Inferior parietal cortex (tissue), 1 donor: Measurements from ENCODE around the gene SCN2A.
"Not testable (repeated sequence)": the region's sequence is repeated elsewhere in the genome, so short reads cannot be mapped to it uniquely, and the experiment has no call there.

Experiments
- DNase-seq: peaks from one replicate; pipeline ENCODE4 v3.0.0-alpha.2; 2016; ENCODE audit errors: extremely low spot score

Gene SCN2A

DNA sequence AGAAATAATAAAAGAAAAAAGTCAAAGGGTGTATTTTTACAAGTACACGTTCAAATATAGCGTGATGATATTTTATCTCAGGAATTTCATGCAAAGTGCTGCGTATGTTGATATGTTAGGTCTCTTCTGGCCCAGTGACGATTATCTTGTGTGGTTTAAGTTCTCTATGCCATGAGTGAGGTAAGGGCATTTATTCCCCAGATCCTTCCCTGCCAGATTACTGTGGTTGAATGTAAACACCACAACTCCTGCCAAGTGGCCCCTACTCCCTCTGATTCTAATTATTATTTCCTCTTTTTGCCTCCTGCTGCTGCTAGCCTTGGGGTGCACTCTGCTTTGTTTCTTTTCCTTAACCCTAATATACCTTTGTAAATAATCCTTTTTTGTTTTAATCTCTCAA lies 12.2 kb downstream of the SCN2A start:
- DNase-seq, result no peak

DNA sequence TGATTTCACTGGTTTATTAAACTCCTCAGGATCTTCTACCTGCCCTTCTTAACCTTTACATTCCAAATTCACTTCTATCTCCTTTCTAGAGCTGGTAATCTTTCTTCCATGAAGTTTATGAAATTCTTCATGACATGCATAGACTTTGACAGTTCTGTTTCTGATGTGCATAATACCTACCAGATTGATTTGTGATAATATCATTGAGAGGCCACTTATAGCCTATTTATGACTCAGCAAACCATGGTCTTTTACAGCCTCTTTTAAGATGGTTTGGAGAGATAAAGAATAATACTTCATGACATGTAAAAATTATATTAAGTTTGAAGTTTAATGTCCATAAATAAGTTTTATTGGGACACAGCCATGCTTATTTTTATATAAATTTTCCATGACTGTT lies 14.0 kb downstream of the SCN2A start:
- no peak for DNase-seq

DNA sequence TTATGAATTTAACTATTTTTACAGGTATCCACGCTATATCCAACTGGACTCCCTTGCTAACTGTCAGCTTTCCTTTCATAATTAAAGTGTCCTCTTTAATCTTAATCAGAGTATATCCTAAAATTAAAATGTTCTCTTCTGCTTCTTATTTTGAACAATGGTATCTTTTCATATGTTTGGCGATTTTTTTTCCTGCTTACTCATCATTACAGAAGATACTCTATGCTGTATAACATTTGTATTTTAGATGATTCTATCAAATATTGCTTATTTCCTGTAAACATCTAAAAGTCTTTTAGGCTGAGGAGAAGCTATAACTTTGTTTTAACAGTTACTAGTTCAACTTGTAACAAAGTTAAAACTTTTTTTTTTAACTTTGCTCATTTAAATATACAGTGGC lies 17.4 kb downstream of the SCN2A start:
- no peak for DNase-seq

DNA sequence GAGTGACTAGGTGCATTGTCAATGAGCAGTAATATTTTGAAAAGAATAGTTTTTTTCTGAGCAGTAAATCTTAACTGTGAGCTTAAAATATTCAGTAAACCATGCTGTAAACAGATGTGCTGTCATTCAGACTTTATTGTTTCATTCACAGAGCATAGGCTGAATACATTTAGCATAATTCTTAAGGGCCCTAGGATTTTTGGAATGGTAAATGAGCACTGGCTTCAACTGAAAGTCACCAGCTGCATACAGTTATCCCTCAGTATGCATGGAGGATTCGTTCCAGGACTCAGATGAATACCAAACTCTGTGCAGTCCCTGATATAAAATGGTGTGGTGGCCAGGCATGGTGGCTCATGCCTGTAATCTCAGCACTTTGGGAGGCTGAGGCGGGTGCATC lies 21.1 kb downstream of the SCN2A start:
- not testable (repeated sequence) for DNase-seq

DNA sequence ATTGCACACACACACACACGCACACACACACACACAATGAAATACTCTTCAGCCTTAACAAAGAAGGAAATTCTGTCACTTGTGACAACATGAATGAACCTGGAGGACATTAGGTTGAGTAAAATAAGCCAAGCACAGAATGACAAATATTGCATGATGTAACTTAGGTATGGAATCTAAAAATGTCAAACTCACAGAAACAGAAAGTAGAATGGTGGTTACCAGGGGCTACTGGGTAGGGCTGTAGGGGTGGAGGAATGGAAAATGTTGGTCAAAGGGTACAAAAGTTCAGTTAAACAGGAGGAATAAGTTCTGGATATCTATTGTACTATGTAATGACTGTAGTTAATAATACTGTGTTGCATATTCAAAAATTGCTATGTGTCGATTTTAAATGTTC lies 29.5 kb downstream of the SCN2A start:
- DNase-seq, result no peak

DNA sequence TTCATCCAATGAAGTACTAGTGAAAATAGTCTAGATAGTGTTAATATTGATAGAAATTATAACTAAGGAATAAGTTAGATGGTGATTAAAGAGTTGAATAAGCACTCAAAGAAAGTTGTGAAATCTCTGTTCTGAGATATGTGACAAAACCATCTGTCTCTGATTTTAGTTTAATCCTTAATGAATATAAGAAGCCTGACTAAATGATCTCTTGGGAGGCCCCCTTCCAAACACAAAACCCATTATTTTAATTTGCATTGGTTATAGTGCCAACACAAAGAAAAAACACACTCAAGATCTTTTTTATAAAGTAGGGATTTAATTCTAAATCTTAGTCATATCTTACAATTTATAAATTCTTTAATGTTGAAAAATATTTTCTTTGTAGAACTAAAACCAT lies 34.0 kb downstream of the SCN2A start:
- DNase-seq, result no peak

DNA sequence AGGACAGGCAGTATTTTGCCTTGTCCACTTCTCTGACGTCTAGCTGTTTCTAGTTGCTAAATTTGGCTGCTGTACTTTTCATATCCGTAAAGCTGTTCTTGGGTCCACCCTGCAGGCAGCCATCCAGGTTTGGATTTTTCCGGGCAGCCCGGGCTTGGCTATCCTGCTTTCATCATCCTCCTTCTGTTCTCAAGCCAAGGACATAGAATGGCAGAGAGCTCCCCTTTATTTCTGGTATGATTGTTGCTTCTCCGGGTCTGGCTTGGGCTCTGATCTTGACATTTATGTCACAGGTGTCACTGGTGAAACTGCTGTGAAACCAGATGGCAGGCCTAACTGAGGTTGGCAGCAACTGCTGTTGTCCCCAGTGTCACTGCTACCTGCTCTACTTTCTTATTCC lies 35.5 kb downstream of the SCN2A start:
- DNase-seq, result no peak

DNA sequence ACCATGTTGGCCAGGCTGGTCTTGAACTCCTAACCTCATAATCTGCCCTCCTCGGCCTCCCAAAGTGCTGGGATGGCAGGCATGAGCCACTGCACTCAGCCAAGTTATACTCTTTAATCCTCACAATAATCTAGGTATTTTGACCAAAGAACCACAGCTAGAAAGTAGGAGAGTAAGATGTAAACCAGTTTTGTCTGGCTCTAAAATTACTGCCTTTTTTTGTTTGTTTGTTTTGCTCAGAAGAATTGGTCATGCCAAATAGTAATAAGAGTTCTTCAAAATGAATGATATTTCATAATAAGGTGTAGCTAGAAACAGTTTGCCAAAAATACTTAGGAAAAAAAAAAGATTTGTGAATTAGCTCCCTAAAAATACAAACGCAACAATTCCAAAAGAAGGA lies 36.7 kb downstream of the SCN2A start:
- no peak for DNase-seq

DNA sequence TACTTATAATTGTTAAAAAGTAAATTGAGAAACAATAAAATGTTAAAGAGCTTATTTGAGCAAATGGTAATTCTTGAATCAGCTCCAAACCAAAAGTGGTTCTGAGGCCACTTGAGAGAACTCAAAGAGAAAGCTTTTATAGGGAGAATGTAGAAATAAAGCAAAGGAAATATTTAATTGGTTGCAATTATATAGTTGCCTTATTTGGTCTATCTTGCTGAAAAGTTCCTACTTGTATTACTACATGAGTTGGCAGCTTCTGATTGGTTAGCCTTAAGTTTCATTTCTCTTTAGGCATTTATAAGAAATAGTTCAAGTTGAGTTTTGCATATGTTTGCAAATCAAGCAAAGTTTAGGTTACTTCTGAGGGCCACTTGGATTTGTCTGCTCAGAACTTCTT lies 38.1 kb downstream of the SCN2A start:
- no peak for DNase-seq

DNA sequence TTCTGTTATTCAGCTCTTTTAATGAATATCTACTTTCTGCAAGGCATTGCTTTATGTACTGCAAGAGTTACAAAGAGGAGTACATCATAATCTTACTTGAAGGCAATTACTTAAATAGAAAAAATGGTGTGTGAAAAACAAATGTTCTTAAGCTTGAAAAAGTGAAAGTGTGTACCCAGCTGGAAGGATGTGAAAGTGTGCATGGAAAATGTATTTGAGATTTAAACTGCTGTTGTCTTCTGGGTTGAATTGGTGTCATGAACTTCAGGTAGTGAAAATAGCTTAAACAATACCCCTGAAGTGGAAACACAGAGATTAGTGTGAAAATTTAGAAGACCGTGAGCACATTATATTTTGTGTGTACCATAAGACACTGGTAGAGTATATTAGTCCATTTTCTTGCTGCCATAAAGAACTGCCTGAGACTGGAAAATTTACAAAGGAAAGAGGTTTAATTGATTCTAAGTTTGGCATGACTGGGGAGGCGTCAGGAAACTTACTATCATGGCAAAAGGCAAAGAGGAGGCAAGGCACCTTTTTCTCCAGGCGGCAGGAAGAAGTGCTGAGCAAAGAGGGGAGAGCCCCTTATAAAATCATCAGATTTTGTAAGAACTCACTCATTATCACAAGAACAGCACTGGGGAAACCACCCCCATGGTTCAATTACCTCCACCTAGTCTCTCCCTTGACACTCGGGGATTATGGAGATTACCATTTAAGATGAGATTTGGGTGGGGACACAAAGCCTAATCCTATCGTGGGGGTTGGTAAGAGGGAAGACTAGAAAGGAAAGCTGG lies 38.8 kb downstream of the SCN2A start:
- no peak for DNase-seq

DNA sequence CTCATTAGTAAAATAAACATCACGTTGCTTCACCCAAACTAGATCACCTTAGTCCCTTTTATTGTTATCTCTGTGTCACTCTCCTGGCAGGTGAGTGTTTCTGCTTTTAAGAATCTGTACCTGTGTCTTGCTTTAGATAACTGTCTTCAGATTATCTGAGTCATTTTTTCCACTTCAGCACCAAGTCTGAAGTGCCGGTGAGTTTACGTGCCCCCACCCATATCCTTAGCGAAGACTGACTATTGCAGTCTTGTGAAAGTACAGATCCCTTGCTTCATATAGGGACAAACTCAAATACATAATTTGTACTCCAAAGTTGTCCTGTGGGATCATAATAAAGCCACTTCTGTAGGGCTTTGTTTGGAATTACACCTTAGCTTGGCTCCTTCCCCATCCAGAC lies 41.1 kb downstream of the SCN2A start:
- no peak for DNase-seq

DNA sequence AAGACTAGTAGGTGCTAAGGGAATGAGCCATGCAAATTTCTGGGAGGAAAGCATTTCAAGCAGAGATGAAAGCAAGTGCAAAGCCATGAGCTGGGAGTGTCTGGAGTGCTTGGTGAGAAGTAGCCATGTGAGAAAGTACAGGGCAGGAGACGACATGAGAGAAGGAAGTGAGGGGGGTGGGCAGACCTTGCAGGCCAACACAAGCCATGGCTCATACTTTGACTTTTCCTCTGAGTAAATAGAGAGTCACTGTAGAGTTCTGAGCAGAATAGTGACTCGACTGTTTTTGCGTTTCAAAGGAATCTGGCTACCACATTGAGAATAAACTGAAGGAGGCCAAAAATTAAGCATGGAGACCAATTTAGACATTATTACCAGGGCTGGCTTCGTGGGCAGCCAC lies 42.2 kb downstream of the SCN2A start:
- DNase-seq, result no peak

DNA sequence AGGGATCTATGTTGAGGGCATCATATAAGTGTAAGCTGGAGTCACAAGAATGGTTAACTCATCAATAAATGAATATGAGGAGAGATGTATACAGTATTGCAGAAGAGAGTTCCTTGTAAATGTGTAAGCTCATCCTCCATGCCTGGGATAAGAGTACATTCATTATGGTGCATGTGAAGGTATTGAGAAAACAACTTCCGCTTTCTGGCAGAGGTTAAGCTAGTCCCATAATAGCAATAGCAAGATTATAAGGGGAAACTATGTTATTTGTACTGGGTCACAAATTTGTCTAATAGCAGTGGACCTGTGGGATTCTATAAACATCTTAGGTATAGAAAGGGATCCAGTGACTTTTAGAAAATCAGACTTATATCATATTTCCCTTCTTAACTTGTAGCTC lies 44.1 kb downstream of the SCN2A start:
- DNase-seq, result no peak

DNA sequence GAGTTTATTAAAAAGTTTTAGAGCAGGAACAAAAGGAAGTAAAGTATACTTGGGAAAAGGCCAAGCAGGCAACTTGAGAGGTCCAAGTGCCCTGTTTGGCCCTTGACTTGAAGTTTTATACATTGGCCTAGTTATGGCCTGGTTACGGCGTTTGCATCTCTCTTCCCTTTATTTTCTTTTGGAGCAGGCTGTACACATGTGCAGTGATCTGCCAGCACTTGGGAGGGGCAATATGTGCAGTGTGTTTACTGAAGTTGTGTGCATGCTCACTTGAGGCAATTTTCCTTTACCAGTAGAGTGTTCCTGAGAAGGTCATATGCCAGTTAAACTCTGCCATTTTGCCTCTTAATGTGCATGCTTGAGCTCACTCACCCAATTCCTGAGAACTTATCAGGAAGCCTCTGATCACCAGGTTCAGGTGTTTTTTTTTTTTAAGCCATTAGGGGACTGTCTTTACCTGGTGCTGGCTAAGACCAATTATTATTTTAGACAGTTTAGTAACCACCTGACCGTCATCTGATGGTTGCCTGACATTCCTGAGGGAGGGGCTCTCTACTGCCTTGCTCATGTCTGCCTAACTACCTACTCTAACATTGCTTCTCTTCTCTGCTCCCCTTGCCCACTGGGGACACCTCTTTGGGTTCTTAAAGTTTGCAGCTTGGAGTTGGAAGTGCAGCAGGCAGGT lies 48.0 kb downstream of the SCN2A start:
- no peak for DNase-seq

DNA sequence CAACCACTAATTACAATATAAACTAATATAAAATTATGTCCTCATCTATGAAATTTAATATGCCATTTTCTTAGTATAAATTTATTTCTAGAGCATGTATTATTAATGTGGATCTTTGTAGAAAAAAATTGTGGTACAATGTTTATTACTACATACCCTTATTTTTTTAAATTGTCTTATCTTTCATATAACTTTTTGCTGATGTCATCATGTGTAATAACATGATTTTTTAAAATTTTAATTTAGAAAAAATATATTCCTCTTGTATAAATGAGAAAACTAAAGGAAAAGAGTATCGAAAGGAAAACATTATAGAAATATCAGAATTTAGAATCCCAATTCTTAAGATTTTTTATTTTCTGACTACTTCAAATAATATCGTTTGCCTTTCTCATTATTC lies 49.9 kb downstream of the SCN2A start:
- DNase-seq, result no peak

DNA sequence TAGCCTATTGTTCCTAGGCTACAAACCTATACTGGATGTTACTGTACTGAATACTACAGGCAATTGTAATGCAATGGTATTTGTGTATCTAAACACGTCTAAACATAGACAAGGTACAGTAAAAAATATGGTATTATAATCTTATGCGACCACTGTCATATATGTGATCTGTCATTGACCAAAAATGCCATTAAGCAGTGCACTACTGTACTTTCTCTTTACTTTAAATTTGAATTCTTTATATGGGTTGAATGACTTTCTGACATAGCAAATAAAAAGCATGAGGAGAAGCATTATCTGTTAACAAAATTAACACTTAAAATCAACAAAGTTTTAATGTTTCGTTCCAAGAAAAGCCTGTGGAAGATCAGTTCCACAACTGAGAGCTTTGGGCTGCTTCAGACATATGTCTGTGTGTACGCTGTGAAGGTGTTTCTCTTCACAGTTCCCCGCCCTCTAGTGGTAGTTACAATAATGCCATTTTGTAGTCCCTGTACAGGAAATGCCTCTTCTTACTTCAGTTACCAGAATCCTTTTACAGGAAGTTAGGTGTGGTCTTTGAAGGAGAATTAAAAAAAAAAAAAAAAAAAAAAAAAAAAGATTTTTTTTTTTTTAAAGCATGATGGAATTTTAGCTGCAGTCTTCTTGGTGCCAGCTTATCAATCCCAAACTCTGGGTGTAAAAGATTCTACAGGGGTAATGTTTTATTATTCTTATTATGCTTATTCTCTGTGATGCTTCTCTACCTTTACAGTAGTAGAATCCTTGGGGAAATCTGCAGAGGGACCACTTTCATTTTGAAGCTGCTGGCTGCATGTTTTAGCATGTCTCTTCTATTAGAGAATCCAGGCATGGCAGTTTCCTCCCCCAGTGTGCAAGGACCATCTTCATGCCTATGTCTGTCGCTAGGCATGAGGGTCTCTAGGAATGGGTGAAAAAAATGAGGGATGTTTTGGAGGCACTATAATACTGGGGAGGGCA lies 54.5 kb downstream of the SCN2A start:
- DNase-seq, result peak; percentile 89

DNA sequence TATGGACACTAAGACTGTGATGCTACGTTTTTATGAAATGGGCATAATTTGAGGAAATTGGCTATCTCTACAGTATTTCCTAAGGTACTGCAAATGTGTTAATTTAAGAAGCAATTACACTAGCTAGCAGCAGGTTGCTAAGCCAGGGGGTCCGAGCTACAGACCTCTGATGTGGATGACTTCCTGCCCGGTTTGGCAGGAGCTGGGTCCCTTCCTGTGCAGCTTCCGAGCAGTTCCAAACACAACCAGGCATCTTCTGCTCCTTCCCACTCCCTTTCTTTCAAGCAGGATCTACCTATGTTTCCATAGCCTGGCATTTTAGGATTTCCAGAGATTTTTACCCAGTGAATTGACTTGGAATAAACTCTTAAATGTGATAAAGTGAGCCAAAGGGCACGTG lies 55.7 kb downstream of the SCN2A start:
- no peak for DNase-seq

DNA sequence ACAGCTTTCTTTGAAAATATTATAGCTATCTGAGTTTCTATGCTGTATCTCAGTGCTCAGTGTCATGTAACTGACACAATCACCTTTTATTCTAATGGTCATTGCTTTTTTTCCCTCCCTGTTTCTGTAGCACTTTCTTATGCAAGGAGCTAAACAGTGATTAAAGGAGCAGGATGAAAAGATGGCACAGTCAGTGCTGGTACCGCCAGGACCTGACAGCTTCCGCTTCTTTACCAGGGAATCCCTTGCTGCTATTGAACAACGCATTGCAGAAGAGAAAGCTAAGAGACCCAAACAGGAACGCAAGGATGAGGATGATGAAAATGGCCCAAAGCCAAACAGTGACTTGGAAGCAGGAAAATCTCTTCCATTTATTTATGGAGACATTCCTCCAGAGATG lies 56.4 kb downstream of the SCN2A start:
- peak; percentile 25 for DNase-seq

DNA sequence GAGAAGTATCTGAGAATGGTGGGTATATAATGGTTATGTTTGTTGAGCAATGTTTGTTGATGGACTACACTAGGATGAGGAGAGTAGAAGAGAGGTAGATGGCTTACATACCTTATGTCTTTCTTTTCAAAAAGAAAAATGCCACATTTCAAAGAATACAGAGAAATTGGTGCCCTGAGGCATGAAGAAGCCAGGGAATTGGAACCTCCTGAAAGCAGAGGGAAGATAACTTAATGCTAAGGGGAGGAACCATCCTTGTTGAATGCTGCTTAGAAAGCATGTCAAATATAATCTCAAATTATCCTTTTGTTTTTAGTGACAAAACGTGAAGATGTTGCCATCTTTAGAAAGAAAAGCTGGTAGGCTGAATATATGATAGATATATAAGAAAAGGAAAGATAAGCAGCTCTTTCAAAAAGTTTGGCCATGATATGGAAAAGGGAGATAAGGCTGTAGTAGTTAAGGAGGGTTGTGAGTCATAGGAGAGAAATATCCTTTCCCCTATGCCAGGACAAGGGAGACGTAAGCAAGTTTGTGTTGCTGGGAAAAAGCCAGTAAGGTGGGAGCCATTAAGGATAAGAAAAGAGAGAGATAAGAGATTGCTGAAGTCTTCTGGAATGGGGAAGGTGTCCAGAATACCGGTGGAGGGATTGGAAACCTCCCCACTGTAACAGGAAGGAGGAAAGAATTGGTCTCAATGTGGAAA lies 66.3 kb downstream of the SCN2A start:
- DNase-seq, result no peak

DNA sequence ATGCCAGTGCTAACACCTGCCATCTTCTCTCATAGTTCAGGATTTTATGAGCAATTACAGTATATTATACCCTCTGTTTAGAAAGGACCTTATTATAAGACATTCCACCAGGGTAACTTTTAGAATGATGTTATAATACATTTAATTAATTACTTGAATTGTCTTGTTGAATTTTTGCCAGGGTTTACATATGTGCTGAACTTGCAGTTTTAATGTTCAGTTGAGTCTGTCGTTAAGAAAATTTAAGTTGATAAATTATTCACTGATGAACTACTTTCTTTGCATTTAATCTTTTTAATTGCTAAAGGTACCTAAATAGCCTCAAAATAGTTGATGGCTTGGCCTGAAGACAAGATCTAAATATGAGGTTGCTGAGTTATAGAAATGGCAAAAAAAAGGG lies 68.1 kb downstream of the SCN2A start:
- no peak for DNase-seq

DNA sequence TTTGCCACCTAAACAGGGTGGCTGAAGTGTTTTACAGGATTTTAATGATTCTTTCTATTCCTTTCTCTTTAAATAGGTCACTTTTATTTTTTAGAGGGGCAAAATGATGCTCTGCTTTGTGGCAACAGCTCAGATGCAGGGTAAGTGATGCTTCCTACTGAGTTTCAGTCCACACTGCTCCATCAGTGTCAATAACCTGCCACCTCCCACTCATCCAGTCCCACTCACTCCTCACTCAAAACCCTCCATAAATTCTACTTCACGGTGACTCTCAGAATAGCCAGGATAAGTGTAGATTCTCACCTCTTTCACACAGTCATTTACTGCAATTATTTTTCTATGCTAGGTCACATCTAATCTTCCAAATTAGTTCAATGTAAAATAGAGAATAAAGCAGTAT lies 72.7 kb downstream of the SCN2A start:
- no peak for DNase-seq

DNA sequence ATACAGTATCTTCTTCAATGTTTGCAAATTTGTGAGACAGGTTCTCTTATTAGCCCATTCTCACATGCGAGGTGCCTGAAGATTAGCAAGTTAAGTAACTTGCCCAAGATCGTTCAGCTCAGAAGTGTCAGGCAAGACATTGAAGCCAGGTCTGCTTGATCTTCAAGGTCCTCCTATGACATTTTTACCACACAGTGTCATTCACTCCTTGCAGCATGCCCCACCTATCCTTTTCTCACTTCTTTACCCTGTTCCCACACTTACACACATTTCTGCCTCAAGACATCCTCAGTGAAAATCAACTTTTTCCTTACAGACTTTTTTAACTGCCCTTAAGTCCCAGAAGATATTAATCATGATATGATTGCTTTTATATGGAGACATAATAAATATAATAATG lies 73.8 kb downstream of the SCN2A start:
- DNase-seq, result no peak
